Prostate gland (tissue), 2 donors: ENCODE measurements around the gene TRIM50. TPM values are rescaled to one million over a fixed set of nuclear protein-coding genes. Genes with fewer than 3 reads are reported as not detected.

Experiments used
- DNase-seq: peaks from one replicate; pipeline ENCODE4 v3.0.0-alpha.2; 2019; ENCODE audit warnings: low spot score
- H3K27ac ChIP-seq, 2 donors: fragments of 200-600 bp; sonication (generic); 2 replicates each; pipeline ENCODE4 v1.5.1; 2017 to 2019
- H3K27me3 ChIP-seq: fragments of 200-600 bp; sonication (generic); replicated peaks from 2 replicates; pipeline ENCODE4 v1.5.1; 2019; ENCODE audit not compliant: insufficient read depth
- H3K36me3 ChIP-seq, 2 donors: fragments of 200-600 bp; sonication (generic); 1 replicate in 1 of 2; 2 replicates in 1 of 2; pipeline versions ENCODE4 v1.5.1 to v1.8.1; 2017 to 2019
- H3K4me1 ChIP-seq: fragments of 200-600 bp; sonication (generic); replicated peaks from 2 replicates; pipeline ENCODE4 v1.5.1; 2019
- H3K4me3 ChIP-seq, 2 donors: fragments of 200-600 bp; sonication (generic); 2 replicates each; pipeline ENCODE4 v1.5.1; 2017 to 2019
- H3K9me3 ChIP-seq: fragments of 200-600 bp; sonication (generic); 2 replicates; pipeline ENCODE4 v1.5.1; 2017
- POLR2A ChIP-seq: fragments of 450-650 bp; IDR thresholded peaks from one replicate; pipeline ENCODE4 v1.6.1; 2016; ENCODE audit warnings: antibody characterized with exemption, mild to moderate bottlenecking
- POLR2AphosphoS5 ChIP-seq: sonication (generic); formaldehyde crosslinking; IDR thresholded peaks from one replicate; pipeline ENCODE4 v1.6.1; 2017; ENCODE audit warnings: antibody characterized with exemption
- WGBS: methylation state at CpG from one replicate; pipeline ENCODE4 v1.1.5; 2018; 5-methylcytosine and 5-hydroxymethylcytosine counted together
- intact Hi-C: fragments of 100-400 bp; cut with DNase I; formaldehyde crosslinking; loops from one replicate; pipeline ENCODE4 v1.14.2; 2022
- total RNA-seq, 2 donors: library from RNA; depleted of rRNA; stranded (reverse); fragments of >200 nt; gene quantifications; one replicate each; pipeline ENCODE4 v1.1.0, GENCODE V29; 2016
- TF ChIP-seq, protein P1 (sequence below), 4 experiments: fragments of 200-600 bp in 2 of 4; fragments of 450-650 bp in 2 of 4; sonication (generic) in 2 of 4; IDR thresholded peaks; 1 replicate in 3 of 4; 2 replicates in 1 of 4; pipeline ENCODE4 v1.5.1; 2016 to 2019; ENCODE audit warnings: antibody characterized with exemption in 4 of 4, mild to moderate bottlenecking in 2 of 4, moderate library complexity in 2 of 4

The TRIM50 gene
- total RNA-seq, 2 donors from 2014 or later: 5.1 TPM; not detected in 1

DNA sequence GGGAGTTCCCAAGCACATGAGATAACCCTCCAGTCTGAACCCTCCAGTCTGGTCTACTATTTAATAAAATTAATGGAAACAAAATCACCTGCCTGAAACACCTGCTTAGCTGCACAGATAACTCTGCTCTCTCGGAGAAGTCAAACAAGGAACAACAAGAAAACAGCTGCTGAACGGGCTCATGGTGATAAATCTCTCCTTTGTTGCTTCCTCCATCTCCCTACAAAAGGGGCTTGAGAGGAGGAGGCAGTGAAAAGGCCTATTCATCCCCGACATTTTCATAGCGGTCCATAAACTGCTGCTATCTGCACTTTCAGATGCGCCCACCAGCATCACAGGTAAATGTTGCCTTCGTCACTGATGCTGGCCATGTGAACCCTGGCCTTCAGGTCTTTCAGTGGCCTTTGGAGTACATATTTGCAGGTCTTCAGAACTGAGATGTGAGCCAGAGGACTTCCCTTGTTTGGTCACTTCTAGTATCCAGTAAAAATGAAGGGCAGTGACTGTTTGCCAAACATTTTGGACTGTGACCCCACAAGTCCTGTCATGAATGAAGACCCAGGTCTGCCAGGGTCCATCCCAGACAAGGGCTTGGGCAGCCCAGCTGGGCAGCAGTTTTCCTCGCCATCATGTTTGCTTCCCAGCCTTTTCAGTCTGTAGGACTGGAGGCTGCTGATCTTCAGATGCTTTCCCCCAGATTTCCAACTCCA is 15.9 kb upstream of the TRIM50 start:
- Histone ChIP-seq H3K36me3 (no peaks in the 10 kb centered on the region), H3K4me3 (no peak overlapping the region), H3K27ac (no peak overlapping the region), H3K9me3 (no peaks in the 10 kb centered on the region), H3K4me1 (no peaks in the 10 kb centered on the region), H3K27me3 (no peaks in the 10 kb centered on the region)
- TF ChIP-seq POLR2AphosphoS5: no peak
- TF ChIP-seq, protein P1, sequence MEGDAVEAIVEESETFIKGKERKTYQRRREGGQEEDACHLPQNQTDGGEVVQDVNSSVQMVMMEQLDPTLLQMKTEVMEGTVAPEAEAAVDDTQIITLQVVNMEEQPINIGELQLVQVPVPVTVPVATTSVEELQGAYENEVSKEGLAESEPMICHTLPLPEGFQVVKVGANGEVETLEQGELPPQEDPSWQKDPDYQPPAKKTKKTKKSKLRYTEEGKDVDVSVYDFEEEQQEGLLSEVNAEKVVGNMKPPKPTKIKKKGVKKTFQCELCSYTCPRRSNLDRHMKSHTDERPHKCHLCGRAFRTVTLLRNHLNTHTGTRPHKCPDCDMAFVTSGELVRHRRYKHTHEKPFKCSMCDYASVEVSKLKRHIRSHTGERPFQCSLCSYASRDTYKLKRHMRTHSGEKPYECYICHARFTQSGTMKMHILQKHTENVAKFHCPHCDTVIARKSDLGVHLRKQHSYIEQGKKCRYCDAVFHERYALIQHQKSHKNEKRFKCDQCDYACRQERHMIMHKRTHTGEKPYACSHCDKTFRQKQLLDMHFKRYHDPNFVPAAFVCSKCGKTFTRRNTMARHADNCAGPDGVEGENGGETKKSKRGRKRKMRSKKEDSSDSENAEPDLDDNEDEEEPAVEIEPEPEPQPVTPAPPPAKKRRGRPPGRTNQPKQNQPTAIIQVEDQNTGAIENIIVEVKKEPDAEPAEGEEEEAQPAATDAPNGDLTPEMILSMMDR (IDR thresholded peaks at IDR 0.05): no peak
- TF ChIP-seq POLR2A: no peak
- intact Hi-C loops: loop anchor here (5.0 kb wide), 1 partner anchor 103 kb away; no protein-coding TSS in a partner anchor
- WGBS: 85% methylated on average over 7 of the region's 7 CpGs
- no peak for DNase-seq

DNA sequence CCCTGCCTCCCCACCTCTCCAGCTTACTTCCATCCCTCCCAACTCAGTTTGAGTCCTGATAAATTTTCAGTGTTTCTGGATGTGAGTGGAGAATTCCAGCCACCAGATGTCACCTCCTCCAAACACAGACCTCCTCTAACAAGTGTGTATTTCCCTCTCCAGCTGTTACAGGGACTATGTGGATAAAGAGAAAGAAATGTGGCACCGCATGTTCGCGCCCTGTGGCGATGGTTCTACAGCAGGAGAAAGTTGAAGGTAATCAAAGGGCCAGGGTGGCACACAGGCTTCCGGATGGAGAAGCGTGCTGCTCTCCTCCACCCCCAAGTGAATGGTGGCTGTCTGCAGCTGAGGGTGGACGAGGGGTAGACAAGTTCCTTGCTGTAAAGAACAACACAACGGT is 14.8 kb upstream of the TRIM50 start:
- no peak for DNase-seq
- Histone ChIP-seq H3K36me3 (no peaks in the 10 kb centered on the region), H3K4me1 (no peaks in the 10 kb centered on the region), H3K27ac (no peak overlapping the region), H3K9me3 (no peaks in the 10 kb centered on the region), H3K4me3 (no peak overlapping the region), H3K27me3 (no peaks in the 10 kb centered on the region)
- TF ChIP-seq POLR2A (no peak), POLR2AphosphoS5 (peak; percentile 30)
- TF ChIP-seq, protein P1 (IDR thresholded peaks at IDR 0.05): peak in 3 of 4 experiments; percentile 35 to 53 (median 44)
- intact Hi-C loops: loop anchor here (5.0 kb wide), 1 partner anchor 105 kb away; no protein-coding TSS in a partner anchor
- WGBS: 24% methylated on average over 8 of the region's 8 CpGs

DNA sequence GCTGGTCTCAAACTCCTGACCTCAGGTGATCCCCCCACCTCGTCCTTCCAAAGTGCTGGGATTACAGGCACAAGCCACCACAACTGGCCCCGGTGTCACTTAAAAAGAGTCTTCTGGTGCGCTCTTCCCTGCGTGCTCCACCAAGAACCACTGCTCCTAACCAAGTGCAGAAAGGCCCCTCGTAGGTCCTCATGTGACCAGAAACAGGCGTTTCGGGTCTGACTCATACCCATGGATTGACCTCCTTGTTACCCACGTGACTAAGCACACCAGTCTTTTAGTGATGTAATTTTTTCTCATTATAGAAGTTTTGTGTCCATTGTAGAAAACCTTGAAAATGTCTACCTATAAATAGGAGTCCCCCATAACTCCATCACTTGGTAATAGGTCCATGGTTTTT is 14.0 kb upstream of the TRIM50 start:
- TF ChIP-seq POLR2AphosphoS5: no peak
- TF ChIP-seq, protein P1 (IDR thresholded peaks at IDR 0.05): no peak
- no peak for TF ChIP-seq POLR2A
- no peaks in the 10 kb centered on the region for H3K36me3 ChIP-seq
- no peaks in the 10 kb centered on the region for H3K4me1 ChIP-seq
- WGBS: 63% methylated on average over 8 of the region's 8 CpGs
- H3K9me3 ChIP-seq: no peaks in the 10 kb centered on the region
- DNase-seq: no peak
- H3K27ac ChIP-seq: no peak overlapping the region
- intact Hi-C loops: loop anchor here (5.0 kb wide), 1 partner anchor 105 kb away; no protein-coding TSS in a partner anchor
- H3K4me3 ChIP-seq: no peak overlapping the region
- no peaks in the 10 kb centered on the region for H3K27me3 ChIP-seq

DNA sequence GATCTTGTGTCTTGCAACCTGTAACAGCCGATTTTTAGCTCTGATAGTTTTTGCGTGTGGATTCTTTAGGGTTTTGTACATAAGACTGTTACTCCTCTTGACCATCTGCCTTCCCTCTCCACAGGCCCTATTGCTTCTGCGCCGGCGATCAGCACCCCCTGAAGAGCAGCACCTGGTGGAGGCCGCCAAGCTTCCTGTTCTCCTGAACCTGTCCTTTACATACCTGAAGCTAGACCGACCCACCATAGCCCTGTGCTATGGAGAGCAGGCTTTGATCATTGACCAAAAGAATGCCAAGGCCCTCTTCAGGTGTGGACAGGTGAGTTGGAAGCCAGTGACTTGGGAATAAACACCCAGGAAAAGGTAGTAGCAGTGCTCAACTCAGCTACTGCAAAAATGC is 12.6 kb upstream of the TRIM50 start:
- WGBS: 87% methylated on average over 7 of the region's 7 CpGs
- intact Hi-C loops: loop anchor here (5.0 kb wide), 1 partner anchor 107 kb away; no protein-coding TSS in a partner anchor
- Histone ChIP-seq H3K36me3 (no peaks in the 10 kb centered on the region), H3K27me3 (no peaks in the 10 kb centered on the region), H3K27ac (no peak overlapping the region), H3K4me1 (no peaks in the 10 kb centered on the region), H3K9me3 (no peaks in the 10 kb centered on the region), H3K4me3 (no peak overlapping the region)
- TF ChIP-seq POLR2AphosphoS5 (no peak), POLR2A (no peak)
- TF ChIP-seq, protein P1 (IDR thresholded peaks at IDR 0.05): no peak
- no peak for DNase-seq

DNA sequence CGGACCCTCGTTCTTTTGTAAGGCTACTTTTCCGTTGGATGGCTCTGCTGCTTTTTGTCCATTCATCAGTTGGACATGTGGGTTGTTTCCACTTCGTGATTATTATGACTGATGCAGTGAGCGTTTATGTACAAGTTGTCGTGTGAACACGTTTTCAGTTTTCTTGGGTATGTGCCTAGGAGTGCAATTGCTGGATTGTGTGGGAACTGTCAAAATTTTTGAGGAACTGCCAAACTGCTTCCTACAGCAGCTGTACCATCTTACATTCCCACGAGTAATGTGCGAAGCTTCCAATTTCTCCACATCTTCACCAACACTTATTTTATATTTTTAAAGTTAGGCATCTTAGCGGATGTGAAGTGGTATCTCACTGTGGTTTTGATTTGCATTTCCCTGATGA is 10.4 kb upstream of the TRIM50 start:
- WGBS: 71% methylated on average over 10 of the region's 10 CpGs
- Histone ChIP-seq H3K4me1 (no peaks in the 10 kb centered on the region), H3K36me3 (no peaks in the 10 kb centered on the region), H3K27me3 (no peaks in the 10 kb centered on the region), H3K27ac (no peak overlapping the region), H3K4me3 (no peak overlapping the region), H3K9me3 (no peaks in the 10 kb centered on the region)
- TF ChIP-seq, protein P1 (IDR thresholded peaks at IDR 0.05): no peak
- no peak for TF ChIP-seq POLR2AphosphoS5
- intact Hi-C loops: no loop called here
- no peak for DNase-seq
